GM23338 (cell line): Measurements from ENCODE around the gene IER5L. TPM values are rescaled to one million over a fixed set of nuclear protein-coding genes. Genes with fewer than 3 reads are reported as not detected.
A peak's percentile ranks its signal among the peaks of the same experiment; 100 is the strongest.

Experiments
- ATAC-seq: fragments of 200-7000 bp; cut with Tn5 transposase; 3 replicates; pipeline ENCODE4 v1.9.1; 2020
- DNase-seq: peaks from one replicate; pipeline ENCODE4 v3.0.0-alpha.2; 2015; ENCODE audit warnings: low spot score
- H2AFZ ChIP-seq: fragments of 200-600 bp; sonication (generic); 2 replicates; pipeline ENCODE4 v1.8.0; 2016; ENCODE audit warnings: antibody characterized with exemption, mild to moderate bottlenecking, moderate library complexity
- H3F3A ChIP-seq: fragments of 200-600 bp; sonication (generic); replicated peaks from 2 replicates; pipeline ENCODE4 v1.8.0; 2017; ENCODE audit warnings: antibody characterized with exemption, mixed run types, low read depth
- H3K27ac ChIP-seq: fragments of 200-600 bp; sonication (generic); 2 replicates; pipeline ENCODE4 v1.6.1; 2016; ENCODE audit warnings: low read depth
- H3K27me3 ChIP-seq: fragments of 200-600 bp; sonication (generic); 2 replicates; pipeline ENCODE4 v1.8.0; 2016; ENCODE audit warnings: mild to moderate bottlenecking, mixed run types, moderate library complexity; ENCODE audit not compliant: insufficient read depth
- H3K36me3 ChIP-seq: fragments of 200-600 bp; sonication (generic); 2 replicates; pipeline ENCODE4 v1.8.0; 2016; ENCODE audit warnings: mild to moderate bottlenecking; ENCODE audit not compliant: insufficient read depth
- H3K4me1 ChIP-seq: fragments of 200-600 bp; sonication (generic); 2 replicates; pipeline ENCODE4 v1.8.0; 2016; ENCODE audit warnings: mild to moderate bottlenecking, moderate library complexity; ENCODE audit not compliant: insufficient read depth
- H3K4me2 ChIP-seq: fragments of 200-600 bp; sonication (generic); 2 replicates; pipeline ENCODE4 v1.7.1; 2017; ENCODE audit warnings: mixed run types
- H3K4me3 ChIP-seq: fragments of 200-600 bp; sonication (generic); 2 replicates; pipeline ENCODE4 v1.6.1; 2016; ENCODE audit warnings: mixed run types
- H3K79me2 ChIP-seq: fragments of 200-600 bp; sonication (generic); replicated peaks from 2 replicates; pipeline ENCODE4 v1.8.0; 2017; ENCODE audit warnings: mild to moderate bottlenecking; ENCODE audit not compliant: insufficient read depth
- H3K9me2 ChIP-seq: fragments of 200-600 bp; sonication (generic); 2 replicates; pipeline ENCODE4 v1.8.0; 2017; ENCODE audit not compliant: insufficient read depth
- H4K20me1 ChIP-seq: fragments of 200-600 bp; sonication (generic); replicated peaks from 2 replicates; pipeline ENCODE4 v1.8.0; 2017; ENCODE audit warnings: mild to moderate bottlenecking; ENCODE audit not compliant: insufficient read depth
- H3K27ac Mint-ChIP-seq: 2 replicates; pipeline ENCODE4 v1.8.0; 2020; ENCODE audit warnings: inconsistent platforms, mild to moderate bottlenecking, moderate library complexity, mixed read lengths
- H3K27me3 Mint-ChIP-seq: 3 replicates; pipeline ENCODE4 v1.8.0; 2022; ENCODE audit warnings: low read depth, mild to moderate bottlenecking, moderate library complexity, mixed read lengths, inconsistent platforms; ENCODE audit not compliant: insufficient read depth, poor library complexity
- H3K36me3 Mint-ChIP-seq: 3 replicates; pipeline ENCODE4 v1.8.0; 2021; ENCODE audit warnings: low read depth, mild to moderate bottlenecking, inconsistent platforms, moderate library complexity, mixed read lengths
- H3K4me1 Mint-ChIP-seq: 3 replicates; pipeline ENCODE4 v1.8.0; 2020; ENCODE audit warnings: mild to moderate bottlenecking, inconsistent platforms, mixed read lengths
- H3K4me3 Mint-ChIP-seq: 3 replicates; pipeline ENCODE4 v1.8.0; 2021; ENCODE audit warnings: moderate library complexity, mild to moderate bottlenecking, inconsistent platforms, mixed read lengths
- H3K9me3 Mint-ChIP-seq: 3 replicates; pipeline ENCODE4 v1.8.0; 2020; ENCODE audit warnings: moderate library complexity, mild to moderate bottlenecking, inconsistent platforms, mixed read lengths
- CREB1 ChIP-seq: fragments of 250-450 bp; sonication (Bioruptor Pico); IDR thresholded peaks from 2 replicates; pipeline ENCODE4 v1.5.0; 2020; ENCODE audit warnings: low read depth, mild to moderate bottlenecking, moderate library complexity
- EZH2phosphoT487 ChIP-seq: fragments of 200-600 bp; sonication (generic); IDR thresholded peaks from one replicate; pipeline ENCODE4 v1.8.1; 2018; ENCODE audit warnings: antibody characterized with exemption; ENCODE audit not compliant: unreplicated experiment
- POLR2AphosphoS5 ChIP-seq: IDR thresholded peaks from 2 replicates; pipeline ENCODE4 v1.6.1; 2016; ENCODE audit warnings: antibody characterized with exemption, low read depth
- ZNF114 ChIP-seq: fragments of 250-450 bp; sonication (Bioruptor Pico); IDR thresholded peaks from 2 replicates; pipeline ENCODE4 v1.5.0; 2020; ENCODE audit warnings: mild to moderate bottlenecking, moderate library complexity
- ZNF331 ChIP-seq: fragments of 250-450 bp; sonication (Bioruptor Pico); IDR thresholded peaks from 2 replicates; pipeline ENCODE4 v1.5.0; 2020; ENCODE audit warnings: low read depth, mild to moderate bottlenecking, moderate library complexity
- polyA plus RNA-seq: library from polyadenylated mRNA; unstranded; fragments of >200 nt; fragmentation: Nextera tagmentation; extraction: Ambion mirVana; gene quantifications from 2 replicates; pipeline ENCODE4 v1.2.1, GENCODE V29; 2016
- total RNA-seq: library from RNA; depleted of rRNA; stranded (reverse); fragments of >200 nt; shearing (Covaris generic); gene quantifications from 2 replicates; pipeline ENCODE4 v1.2.3, GENCODE V29; 2014
- TF ChIP-seq, protein P1 (sequence below): IDR thresholded peaks from 2 replicates; pipeline ENCODE4 v1.6.1; 2016; ENCODE audit warnings: antibody characterized with exemption
- TF ChIP-seq, protein P2 (sequence below): fragments of 250-450 bp; sonication (Bioruptor Pico); IDR thresholded peaks from 2 replicates; pipeline ENCODE4 v1.5.0; 2020; ENCODE audit warnings: mild to moderate bottlenecking, moderate library complexity
- TF ChIP-seq, protein P3 (sequence below): IDR thresholded peaks from one replicate; pipeline ENCODE4 v1.6.1; 2018; ENCODE audit warnings: antibody characterized with exemption; ENCODE audit not compliant: unreplicated experiment

Gene IER5L
- total and polyA plus RNA-seq, 2 experiments from 2014 or later: 0.19 to 0.90 TPM

DNA sequence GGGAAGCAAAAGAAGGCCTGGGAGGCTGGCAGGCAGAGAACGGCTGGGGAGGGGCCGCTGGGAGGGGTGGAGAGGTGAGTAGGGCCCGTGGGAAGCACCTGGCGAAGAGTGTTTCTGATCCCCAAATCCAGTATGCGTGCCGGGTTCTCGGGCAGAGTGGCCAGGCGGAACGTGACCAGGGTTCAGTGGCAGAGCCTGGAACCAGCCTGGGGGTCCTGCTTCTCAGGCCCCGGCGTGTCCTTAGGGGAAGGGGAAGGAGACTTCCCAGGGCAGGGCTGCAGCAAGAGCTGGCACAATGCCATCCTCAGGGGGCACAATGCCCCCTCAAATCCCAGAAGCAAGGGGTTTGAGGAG, 25.5 kb upstream of the IER5L start:
- H3K4me1 Mint-ChIP-seq: peaks cover 13% of the 10 kb centered on the region
- H3K36me3 ChIP-seq: no peaks in the 10 kb centered on the region
- peak overlapping the region; percentile 97 for H2AFZ ChIP-seq
- no peaks in the 10 kb centered on the region for H4K20me1 ChIP-seq
- peak overlapping the region; percentile 95 for H3K4me3 ChIP-seq
- 0 out of 2 replicates have a peak, but pooled peaks cover 1% of the 10 kb centered on the region for H3K27me3 ChIP-seq
- H3K27ac ChIP-seq: no peak overlapping the region
- peaks cover 6% of the 10 kb centered on the region; the same call in 1 of the 2 replicates for H3K4me1 ChIP-seq
- H3K4me2 ChIP-seq: peak overlapping the region; percentile 85
- no peak for DNase-seq
- ATAC-seq: no peak
- peaks cover 28% of the 10 kb centered on the region for H3K27me3 Mint-ChIP-seq
- H3K36me3 Mint-ChIP-seq: no peaks in the 10 kb centered on the region
- no peaks in the 10 kb centered on the region for H3K9me2 ChIP-seq
- H3K27ac Mint-ChIP-seq: no peak overlapping the region
- TF ChIP-seq ZNF114 (CRISPR knock-in tag) (no peak), POLR2AphosphoS5 (no peak), CREB1 (CRISPR knock-in tag) (no peak), ZNF331 (CRISPR knock-in tag) (no peak), EZH2phosphoT487 (no peak)
- TF ChIP-seq, protein P1, sequence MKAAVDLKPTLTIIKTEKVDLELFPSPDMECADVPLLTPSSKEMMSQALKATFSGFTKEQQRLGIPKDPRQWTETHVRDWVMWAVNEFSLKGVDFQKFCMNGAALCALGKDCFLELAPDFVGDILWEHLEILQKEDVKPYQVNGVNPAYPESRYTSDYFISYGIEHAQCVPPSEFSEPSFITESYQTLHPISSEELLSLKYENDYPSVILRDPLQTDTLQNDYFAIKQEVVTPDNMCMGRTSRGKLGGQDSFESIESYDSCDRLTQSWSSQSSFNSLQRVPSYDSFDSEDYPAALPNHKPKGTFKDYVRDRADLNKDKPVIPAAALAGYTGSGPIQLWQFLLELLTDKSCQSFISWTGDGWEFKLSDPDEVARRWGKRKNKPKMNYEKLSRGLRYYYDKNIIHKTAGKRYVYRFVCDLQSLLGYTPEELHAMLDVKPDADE: no peak
- TF ChIP-seq, protein P2, sequence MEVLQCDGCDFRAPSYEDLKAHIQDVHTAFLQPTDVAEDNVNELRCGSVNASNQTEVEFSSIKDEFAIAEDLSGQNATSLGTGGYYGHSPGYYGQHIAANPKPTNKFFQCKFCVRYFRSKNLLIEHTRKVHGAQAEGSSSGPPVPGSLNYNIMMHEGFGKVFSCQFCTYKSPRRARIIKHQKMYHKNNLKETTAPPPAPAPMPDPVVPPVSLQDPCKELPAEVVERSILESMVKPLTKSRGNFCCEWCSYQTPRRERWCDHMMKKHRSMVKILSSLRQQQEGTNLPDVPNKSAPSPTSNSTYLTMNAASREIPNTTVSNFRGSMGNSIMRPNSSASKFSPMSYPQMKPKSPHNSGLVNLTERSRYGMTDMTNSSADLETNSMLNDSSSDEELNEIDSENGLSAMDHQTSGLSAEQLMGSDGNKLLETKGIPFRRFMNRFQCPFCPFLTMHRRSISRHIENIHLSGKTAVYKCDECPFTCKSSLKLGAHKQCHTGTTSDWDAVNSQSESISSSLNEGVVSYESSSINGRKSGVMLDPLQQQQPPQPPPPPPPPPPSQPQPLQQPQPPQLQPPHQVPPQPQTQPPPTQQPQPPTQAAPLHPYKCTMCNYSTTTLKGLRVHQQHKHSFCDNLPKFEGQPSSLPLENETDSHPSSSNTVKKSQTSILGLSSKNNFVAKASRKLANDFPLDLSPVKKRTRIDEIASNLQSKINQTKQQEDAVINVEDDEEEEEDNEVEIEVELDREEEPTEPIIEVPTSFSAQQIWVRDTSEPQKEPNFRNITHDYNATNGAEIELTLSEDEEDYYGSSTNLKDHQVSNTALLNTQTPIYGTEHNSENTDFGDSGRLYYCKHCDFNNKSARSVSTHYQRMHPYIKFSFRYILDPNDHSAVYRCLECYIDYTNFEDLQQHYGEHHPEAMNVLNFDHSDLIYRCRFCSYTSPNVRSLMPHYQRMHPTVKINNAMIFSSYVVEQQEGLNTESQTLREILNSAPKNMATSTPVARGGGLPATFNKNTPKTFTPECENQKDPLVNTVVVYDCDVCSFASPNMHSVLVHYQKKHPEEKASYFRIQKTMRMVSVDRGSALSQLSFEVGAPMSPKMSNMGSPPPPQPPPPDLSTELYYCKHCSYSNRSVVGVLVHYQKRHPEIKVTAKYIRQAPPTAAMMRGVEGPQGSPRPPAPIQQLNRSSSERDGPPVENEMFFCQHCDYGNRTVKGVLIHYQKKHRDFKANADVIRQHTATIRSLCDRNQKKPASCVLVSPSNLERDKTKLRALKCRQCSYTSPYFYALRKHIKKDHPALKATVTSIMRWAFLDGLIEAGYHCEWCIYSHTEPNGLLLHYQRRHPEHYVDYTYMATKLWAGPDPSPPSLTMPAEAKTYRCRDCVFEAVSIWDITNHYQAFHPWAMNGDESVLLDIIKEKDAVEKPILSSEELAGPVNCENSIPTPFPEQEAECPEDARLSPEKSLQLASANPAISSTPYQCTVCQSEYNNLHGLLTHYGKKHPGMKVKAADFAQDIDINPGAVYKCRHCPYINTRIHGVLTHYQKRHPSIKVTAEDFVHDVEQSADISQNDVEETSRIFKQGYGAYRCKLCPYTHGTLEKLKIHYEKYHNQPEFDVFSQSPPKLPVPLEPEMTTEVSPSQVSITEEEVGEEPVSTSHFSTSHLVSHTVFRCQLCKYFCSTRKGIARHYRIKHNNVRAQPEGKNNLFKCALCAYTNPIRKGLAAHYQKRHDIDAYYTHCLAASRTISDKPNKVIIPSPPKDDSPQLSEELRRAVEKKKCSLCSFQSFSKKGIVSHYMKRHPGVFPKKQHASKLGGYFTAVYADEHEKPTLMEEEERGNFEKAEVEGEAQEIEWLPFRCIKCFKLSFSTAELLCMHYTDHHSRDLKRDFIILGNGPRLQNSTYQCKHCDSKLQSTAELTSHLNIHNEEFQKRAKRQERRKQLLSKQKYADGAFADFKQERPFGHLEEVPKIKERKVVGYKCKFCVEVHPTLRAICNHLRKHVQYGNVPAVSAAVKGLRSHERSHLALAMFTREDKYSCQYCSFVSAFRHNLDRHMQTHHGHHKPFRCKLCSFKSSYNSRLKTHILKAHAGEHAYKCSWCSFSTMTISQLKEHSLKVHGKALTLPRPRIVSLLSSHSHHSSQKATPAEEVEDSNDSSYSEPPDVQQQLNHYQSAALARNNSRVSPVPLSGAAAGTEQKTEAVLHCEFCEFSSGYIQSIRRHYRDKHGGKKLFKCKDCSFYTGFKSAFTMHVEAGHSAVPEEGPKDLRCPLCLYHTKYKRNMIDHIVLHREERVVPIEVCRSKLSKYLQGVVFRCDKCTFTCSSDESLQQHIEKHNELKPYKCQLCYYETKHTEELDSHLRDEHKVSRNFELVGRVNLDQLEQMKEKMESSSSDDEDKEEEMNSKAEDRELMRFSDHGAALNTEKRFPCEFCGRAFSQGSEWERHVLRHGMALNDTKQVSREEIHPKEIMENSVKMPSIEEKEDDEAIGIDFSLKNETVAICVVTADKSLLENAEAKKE (CRISPR knock-in tag): no peak
- TF ChIP-seq, protein P3, sequence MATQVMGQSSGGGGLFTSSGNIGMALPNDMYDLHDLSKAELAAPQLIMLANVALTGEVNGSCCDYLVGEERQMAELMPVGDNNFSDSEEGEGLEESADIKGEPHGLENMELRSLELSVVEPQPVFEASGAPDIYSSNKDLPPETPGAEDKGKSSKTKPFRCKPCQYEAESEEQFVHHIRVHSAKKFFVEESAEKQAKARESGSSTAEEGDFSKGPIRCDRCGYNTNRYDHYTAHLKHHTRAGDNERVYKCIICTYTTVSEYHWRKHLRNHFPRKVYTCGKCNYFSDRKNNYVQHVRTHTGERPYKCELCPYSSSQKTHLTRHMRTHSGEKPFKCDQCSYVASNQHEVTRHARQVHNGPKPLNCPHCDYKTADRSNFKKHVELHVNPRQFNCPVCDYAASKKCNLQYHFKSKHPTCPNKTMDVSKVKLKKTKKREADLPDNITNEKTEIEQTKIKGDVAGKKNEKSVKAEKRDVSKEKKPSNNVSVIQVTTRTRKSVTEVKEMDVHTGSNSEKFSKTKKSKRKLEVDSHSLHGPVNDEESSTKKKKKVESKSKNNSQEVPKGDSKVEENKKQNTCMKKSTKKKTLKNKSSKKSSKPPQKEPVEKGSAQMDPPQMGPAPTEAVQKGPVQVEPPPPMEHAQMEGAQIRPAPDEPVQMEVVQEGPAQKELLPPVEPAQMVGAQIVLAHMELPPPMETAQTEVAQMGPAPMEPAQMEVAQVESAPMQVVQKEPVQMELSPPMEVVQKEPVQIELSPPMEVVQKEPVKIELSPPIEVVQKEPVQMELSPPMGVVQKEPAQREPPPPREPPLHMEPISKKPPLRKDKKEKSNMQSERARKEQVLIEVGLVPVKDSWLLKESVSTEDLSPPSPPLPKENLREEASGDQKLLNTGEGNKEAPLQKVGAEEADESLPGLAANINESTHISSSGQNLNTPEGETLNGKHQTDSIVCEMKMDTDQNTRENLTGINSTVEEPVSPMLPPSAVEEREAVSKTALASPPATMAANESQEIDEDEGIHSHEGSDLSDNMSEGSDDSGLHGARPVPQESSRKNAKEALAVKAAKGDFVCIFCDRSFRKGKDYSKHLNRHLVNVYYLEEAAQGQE: no peak
- H3K9me3 Mint-ChIP-seq: no peaks in the 10 kb centered on the region
- peaks cover 6% of the 10 kb centered on the region; the same call in 1 of the 2 replicates for H3F3A ChIP-seq
- peak overlapping the region; percentile 76 for H3K4me3 Mint-ChIP-seq
- H3K79me2 ChIP-seq: no peaks in the 10 kb centered on the region
